Epithelial cell of esophagus (primary cell): ENCODE results near the gene MBLAC2.
A peak's percentile ranks its signal among the peaks of the same experiment; 100 is the strongest.

Experiments used
- DNase-seq: peaks from one replicate; pipeline ENCODE4 v3.0.0; 2010; ENCODE audit warnings: low read depth
- H3K4me3 ChIP-seq: 2 replicates; pipeline ENCODE4 v1.5.1; 2011; ENCODE audit warnings: mild to moderate bottlenecking, low read length, control low read depth
- TF ChIP-seq, protein P1 (sequence below): IDR thresholded peaks from 2 replicates; pipeline ENCODE4 v1.5.1; 2011; ENCODE audit warnings: low read depth, mild to moderate bottlenecking, low read length, control low read depth, inconsistent platforms; ENCODE audit not compliant: insufficient read depth; ENCODE audit errors: missing control alignments

MBLAC2 gene

DNA sequence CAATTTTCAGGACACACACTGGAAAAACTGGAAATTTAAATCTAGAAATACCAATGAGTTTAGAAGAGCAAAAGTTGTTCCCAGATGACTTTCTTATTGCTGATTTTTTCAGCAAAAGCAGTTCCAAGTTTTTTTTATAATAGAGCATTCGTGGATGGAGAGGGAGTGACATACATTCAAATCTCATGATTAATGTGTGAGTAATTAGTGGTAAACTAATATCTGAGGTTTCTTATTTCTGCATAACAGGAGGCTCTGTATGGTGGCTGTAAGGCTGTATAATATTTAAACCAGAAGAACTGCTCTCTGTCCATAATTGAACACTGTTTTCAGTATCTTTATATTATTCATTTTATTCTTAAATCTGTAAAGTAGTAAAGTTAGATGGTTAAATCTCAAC, 29.0 kb upstream of the MBLAC2 start:
- TF ChIP-seq, protein P1, sequence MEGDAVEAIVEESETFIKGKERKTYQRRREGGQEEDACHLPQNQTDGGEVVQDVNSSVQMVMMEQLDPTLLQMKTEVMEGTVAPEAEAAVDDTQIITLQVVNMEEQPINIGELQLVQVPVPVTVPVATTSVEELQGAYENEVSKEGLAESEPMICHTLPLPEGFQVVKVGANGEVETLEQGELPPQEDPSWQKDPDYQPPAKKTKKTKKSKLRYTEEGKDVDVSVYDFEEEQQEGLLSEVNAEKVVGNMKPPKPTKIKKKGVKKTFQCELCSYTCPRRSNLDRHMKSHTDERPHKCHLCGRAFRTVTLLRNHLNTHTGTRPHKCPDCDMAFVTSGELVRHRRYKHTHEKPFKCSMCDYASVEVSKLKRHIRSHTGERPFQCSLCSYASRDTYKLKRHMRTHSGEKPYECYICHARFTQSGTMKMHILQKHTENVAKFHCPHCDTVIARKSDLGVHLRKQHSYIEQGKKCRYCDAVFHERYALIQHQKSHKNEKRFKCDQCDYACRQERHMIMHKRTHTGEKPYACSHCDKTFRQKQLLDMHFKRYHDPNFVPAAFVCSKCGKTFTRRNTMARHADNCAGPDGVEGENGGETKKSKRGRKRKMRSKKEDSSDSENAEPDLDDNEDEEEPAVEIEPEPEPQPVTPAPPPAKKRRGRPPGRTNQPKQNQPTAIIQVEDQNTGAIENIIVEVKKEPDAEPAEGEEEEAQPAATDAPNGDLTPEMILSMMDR = no peak
- no peak overlapping the region for H3K4me3 ChIP-seq
- DNase-seq = peak; percentile 45

DNA sequence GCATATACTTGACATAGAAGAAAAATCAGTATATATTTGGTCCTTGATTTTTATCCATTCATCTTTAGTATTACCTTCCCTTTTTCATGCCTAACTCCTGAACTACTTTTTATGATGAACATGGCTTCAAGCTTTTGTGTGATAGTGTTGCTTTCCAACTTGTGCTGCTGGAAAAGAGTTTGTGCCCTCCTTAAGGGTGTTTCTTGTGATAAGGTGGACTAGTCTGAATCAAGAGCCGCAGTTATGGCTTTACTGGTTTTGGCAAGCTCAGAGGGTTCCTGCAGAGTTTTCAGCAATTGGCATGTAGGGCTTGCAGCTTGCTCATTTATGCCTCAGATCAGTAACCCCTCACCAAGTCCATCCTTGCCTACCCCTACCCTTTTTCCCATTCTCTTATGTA, 20.6 kb upstream of the MBLAC2 start:
- no peak overlapping the region for H3K4me3 ChIP-seq
- DNase-seq = no peak
- TF ChIP-seq, protein P1 = no peak

DNA sequence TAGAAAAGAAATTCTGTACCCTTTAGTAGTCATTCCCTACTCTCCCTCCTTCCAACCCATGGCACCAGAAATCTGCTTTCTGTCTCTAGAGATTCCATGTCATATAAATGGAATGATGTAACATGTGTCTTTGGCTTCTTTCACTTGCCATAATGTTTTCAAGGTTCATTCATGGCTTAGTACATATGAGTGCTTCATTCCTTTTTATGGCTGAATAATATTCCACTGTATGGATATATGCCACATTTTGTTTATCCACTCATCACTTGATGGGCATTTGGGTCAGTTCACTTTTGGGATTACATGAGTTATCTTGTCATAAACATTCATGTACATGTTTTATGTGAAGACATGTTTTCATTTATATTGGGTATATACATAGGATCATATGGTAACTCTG, 19.5 kb upstream of the MBLAC2 start:
- TF ChIP-seq, protein P1 = no peak
- no peak for DNase-seq

DNA sequence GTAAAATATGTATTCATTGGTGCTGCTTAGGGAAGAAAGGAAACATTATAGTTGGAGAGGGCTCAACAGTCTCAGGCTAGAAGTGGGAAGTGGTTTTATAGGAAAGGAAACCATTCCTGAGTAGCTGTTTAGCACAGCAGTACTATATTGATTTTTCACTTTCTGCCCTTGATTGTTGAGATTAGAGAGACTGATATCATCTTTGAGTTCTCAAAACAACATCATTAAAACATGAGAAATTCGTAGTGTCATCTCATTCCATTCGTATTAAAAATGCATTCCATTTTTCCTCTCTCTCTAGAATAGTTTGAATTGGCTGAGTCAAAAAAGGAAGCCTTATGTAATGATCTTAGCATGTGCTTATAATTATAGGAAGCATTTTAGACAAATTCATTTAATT, 14.2 kb upstream of the MBLAC2 start:
- H3K4me3 ChIP-seq = no peak overlapping the region
- DNase-seq = no peak
- TF ChIP-seq, protein P1 = no peak

More for the DNA sequence above, 19.5 kb upstream of the MBLAC2 start:
- H3K4me3 ChIP-seq = no peak overlapping the region

DNA sequence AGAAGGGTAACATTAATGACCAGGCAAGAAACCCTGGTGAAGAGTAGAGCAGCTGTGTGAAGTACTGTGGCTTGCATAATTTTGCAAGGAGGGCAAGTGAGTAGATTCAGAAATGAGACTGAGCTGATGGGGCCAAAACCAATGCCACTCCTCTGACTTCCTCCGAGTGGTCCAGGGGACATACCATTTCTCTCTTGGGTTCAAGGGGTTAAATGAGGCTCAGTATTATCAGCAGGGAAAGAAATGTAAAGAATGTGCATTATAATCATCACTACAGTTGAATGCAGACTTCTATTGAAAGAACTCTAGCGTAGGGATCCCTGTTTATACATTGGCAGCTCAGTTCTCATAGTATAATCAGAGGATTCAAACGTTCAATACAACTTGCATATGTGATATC, 10.0 kb upstream of the MBLAC2 start:
- no peak overlapping the region for H3K4me3 ChIP-seq
- DNase-seq = no peak
- TF ChIP-seq, protein P1 = no peak

DNA sequence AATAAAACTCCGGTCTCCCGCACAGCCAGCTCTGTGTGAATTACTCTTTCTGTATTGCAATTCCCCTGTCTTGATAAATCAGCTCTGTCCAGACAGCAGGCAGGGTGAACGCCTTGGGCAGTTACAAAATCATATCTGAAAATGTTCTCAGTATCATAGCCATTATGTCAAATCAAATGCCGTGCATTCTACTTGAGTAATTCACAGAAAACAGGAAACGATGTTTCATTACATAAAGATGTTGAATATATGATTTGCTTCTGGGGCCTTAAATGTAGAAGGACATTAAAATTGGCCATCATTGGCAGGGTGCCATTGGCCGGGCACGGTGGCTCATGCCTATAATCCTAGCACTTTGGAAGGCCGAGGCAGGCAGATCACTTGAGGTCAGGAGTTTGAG, 8.6 kb upstream of the MBLAC2 start:
- DNase-seq = no peak
- no peak overlapping the region for H3K4me3 ChIP-seq
- TF ChIP-seq, protein P1 = no peak

DNA sequence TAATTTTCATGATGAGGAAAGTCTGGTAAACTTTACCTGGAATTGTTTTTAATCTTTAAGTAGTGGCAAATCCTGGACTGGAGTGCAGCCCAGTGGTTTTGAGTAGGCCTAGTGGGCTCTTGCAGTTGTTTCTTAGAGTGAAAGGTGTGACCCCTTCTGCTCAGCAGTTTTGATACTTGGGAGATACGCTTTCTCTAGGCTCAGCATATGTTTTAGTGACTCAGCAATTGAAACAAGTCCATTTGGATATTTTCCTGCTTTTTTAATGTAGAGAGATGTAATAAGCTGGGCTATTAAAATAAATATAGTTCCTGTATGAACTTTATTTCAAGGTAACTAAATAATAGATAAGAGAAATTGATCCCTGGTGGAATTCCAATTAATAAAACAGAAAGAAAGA, 6.1 kb upstream of the MBLAC2 start:
- no peak for DNase-seq

More for the DNA sequence above, 6.1 kb upstream of the MBLAC2 start:
- TF ChIP-seq, protein P1 = no peak
- no peak overlapping the region for H3K4me3 ChIP-seq
